ENCODE data around the gene IRF2BP1.

IRF2BP1 gene

GRCh38 chr19:45884682-45885555, 1.0 kb downstream of the IRF2BP1 start:
- TF ChIP-seq CTCF (conservative IDR thresholded peaks at IDR 0.05; ENCODE audit: low read length), result no peak
- DNase-seq (ENCODE audit: low read depth), result no peak

GRCh38 chr19:45883881-45884681, 1.9 kb downstream of the IRF2BP1 start:
- no peak for DNase-seq (ENCODE audit: low read depth)
- peak overlapping the region; percentile 33 for H3K4me3 ChIP-seq (ENCODE audit: low read length)
- no peak for TF ChIP-seq CTCF (conservative IDR thresholded peaks at IDR 0.05; ENCODE audit: low read length)

More at GRCh38 chr19:45884682-45885555, 1.0 kb downstream of the IRF2BP1 start:
- H3K4me3 ChIP-seq (ENCODE audit: low read length), result peak overlapping the region; percentile 76

- peak overlapping the region; percentile 33 for H3K4me3 ChIP-seq (ENCODE audit: low read length)
- TF ChIP-seq CTCF (conservative IDR thresholded peaks at IDR 0.05; ENCODE audit: low read length), result no peak
- no peak for DNase-seq (ENCODE audit: low read depth)
Observed at GRCh38 chr19:45883586-45883880, 2.4 kb downstream of the IRF2BP1 start.

GRCh38 chr19:45882652-45883585, 3.0 kb downstream of the IRF2BP1 start:
- peak; percentile 83 for DNase-seq (ENCODE audit: low read depth)
- peak overlapping the region; percentile 38 for H3K4me3 ChIP-seq (ENCODE audit: low read length)
- TF ChIP-seq CTCF (conservative IDR thresholded peaks at IDR 0.05; ENCODE audit: low read length), result peak; percentile 98

GRCh38 chr19:45881909-45882528, 3.9 kb downstream of the IRF2BP1 start:
- TF ChIP-seq CTCF (conservative IDR thresholded peaks at IDR 0.05; ENCODE audit: low read length), result no peak
- H3K4me3 ChIP-seq (ENCODE audit: low read length), result no peak overlapping the region
- no peak for DNase-seq (ENCODE audit: low read depth)

- no peak for TF ChIP-seq CTCF (conservative IDR thresholded peaks at IDR 0.05; ENCODE audit: low read length)
- no peak overlapping the region for H3K4me3 ChIP-seq (ENCODE audit: low read length)
- no peak for DNase-seq (ENCODE audit: low read depth)
Observed at GRCh38 chr19:45881082-45881908, 4.6 kb downstream of the IRF2BP1 start.
